ENCODE measurements around the gene TMEM51. TPM values are rescaled to one million over a fixed set of nuclear protein-coding genes. Genes with fewer than 3 reads are reported as not detected.
A peak's percentile ranks its signal among the peaks of the same experiment; 100 is the strongest.

Gene TMEM51
- total and polyA plus RNA-seq, 7 experiments from 2014 or later, result 0.16 to 0.79 (median 0.56) TPM; not detected in 3

DNA sequence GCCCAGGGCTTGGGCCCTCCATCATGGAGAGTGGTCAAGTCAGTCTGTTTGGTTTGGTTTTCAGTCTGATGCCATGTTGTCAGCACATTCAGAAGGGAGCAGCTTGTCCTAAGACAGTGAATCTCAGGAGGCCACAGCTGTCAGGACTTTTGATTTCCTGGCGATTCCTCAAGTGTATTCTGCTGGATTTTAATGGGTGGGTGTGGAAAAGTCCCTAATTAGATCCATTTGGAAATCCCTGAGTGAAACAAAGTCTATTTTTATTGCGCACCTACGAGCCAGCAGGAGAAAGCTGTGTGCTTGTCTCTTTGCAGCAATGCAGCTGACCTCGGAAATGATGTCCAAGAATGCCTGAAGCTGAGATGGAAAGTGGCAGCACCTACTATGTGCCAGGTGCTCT is 71.9 kb downstream of the TMEM51 start:
- Histone ChIP-seq H3K9me3 (ENCODE audit: control insufficient read depth in 2 of 3, low read length in 3 of 3) (no peaks in the 10 kb centered on the region), H3K4me1 (ENCODE audit: control insufficient read depth in 2 of 2, insufficient read depth in 2 of 2, low read length in 2 of 2) (no peaks in the 10 kb centered on the region), H3K36me3 (ENCODE audit: control insufficient read depth in 2 of 3, insufficient read depth in 3 of 3, low read length in 3 of 3) (no peaks in the 10 kb centered on the region), H3K27me3 (ENCODE audit: control insufficient read depth in 2 of 2, insufficient read depth in 2 of 2, low read length in 2 of 2) (no peaks in the 10 kb centered on the region), H3K27ac (ENCODE audit: low read depth, low read length) (no peak overlapping the region), H3K4me3 (ENCODE audit: low read length) (no peak overlapping the region)
- intact Hi-C loops (cut with micrococcal nuclease), result no loop called here
- DNase-seq, result no peak
- Mint-ChIP-seq H3K4me1 (peaks cover 0 to 10% (median 0%) of the 10 kb centered on the region in 7 donors), H3K27me3 (peaks cover 0 to 51% (median 13%) of the 10 kb centered on the region in 5 donors), H3K36me3 (no peaks in the 10 kb centered on the region), H3K9me3 (no peaks in the 10 kb centered on the region), H3K27ac (no peak overlapping the region), H3K4me3 (no peak overlapping the region)
- ATAC-seq, result no peak
- POLR2A ChIA-PET, result no interaction called here
- CTCF ChIA-PET, result no interaction called here

DNA sequence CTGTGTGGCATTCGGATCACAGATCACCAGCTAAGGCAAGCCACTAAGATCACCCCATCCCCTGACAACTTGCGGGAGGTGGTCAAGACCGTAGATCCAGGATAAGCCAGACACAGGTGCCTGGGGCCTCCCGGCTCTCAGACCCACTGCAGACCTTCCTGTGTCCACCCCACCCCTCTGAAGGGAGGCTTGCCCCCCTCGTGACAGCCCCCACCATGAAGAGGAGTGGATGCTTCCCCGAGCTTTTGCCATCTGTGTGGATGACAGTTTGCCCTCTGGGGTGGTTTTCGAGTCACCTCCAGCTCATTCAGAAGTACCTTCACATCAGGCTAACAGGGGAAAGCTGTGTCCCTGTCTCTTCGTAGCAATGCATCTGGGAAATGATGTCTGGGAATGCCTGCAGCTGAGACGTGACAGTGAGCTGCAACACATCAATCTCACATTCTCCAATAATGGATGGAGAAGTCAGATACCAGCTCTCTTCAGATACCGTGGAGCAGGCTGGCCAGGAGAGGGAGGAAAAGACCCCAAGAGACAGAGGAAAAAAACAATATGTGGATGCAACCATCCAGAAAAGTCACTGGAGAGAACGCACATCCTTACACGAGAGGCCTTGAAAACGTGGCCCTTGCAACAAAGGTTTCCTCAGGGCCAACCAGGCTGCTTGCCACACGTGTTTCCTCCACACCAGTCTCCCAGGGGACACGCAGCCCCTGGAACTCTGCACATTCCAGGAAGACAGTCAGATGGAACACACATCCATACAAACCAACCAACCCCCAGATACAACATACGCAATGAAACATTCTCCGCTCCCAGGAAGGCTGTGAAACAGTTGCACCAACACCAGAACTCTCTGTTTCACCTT is 73.1 kb downstream of the TMEM51 start:
- Histone ChIP-seq H3K9me3 (ENCODE audit: control insufficient read depth in 2 of 3, low read length in 3 of 3) (no peaks in the 10 kb centered on the region), H3K27ac (ENCODE audit: low read depth, low read length) (no peak overlapping the region), H3K27me3 (ENCODE audit: control insufficient read depth in 2 of 2, insufficient read depth in 2 of 2, low read length in 2 of 2) (no peaks in the 10 kb centered on the region), H3K36me3 (ENCODE audit: control insufficient read depth in 2 of 3, insufficient read depth in 3 of 3, low read length in 3 of 3) (no peaks in the 10 kb centered on the region), H3K4me3 (ENCODE audit: low read length) (no peak overlapping the region), H3K4me1 (ENCODE audit: control insufficient read depth in 2 of 2, insufficient read depth in 2 of 2, low read length in 2 of 2) (no peaks in the 10 kb centered on the region)
- no peaks in the 10 kb centered on the region for H3K36me3 Mint-ChIP-seq
- no peak overlapping the region for H3K27ac Mint-ChIP-seq
- no peaks in the 10 kb centered on the region for H3K9me3 Mint-ChIP-seq
- H3K27me3 Mint-ChIP-seq, result peaks cover 0 to 50% (median 6%) of the 10 kb centered on the region in 5 donors
- no peak for ATAC-seq
- intact Hi-C loops (cut with micrococcal nuclease), result no loop called here
- H3K4me1 Mint-ChIP-seq, result peaks cover 0 to 16% (median 5%) of the 10 kb centered on the region in 7 donors
- no peak overlapping the region for H3K4me3 Mint-ChIP-seq
- POLR2A ChIA-PET, result no interaction called here
- no peak for DNase-seq
- CTCF ChIA-PET, result no interaction called here

DNA sequence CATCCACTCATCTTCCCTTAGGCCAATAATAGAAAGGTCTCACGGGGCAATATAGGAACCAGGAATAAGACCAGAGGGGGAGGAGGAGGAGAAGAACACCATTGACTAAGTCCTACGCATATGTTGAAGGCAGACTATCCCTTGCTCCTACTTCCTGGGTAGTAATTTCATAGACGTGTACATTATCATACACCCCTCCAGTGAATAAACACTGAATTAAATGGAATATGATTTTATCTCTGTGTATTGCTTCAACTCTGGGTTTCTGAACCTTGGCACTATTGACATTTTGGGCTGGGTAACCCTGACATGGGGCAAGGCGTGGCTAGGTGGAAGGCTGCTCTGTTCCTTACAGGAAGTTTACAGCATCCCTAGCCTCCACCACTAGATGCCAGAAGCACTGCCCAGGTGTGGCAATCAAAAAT is 76.2 kb downstream of the TMEM51 start:
- Mint-ChIP-seq H3K27ac (no peak overlapping the region), H3K27me3 (peaks cover 0 to 35% (median under 1%) of the 10 kb centered on the region in 5 donors), H3K36me3 (no peaks in the 10 kb centered on the region), H3K4me1 (peaks cover 0 to 15% (median 9%) of the 10 kb centered on the region in 7 donors), H3K4me3 (no peak overlapping the region), H3K9me3 (peaks cover 0 to 6% (median 0%) of the 10 kb centered on the region in 11 donors)
- CTCF ChIA-PET, result no interaction called here
- Histone ChIP-seq H3K4me1 (ENCODE audit: control insufficient read depth in 2 of 2, insufficient read depth in 2 of 2, low read length in 2 of 2) (no peaks in the 10 kb centered on the region), H3K27me3 (ENCODE audit: control insufficient read depth in 2 of 2, insufficient read depth in 2 of 2, low read length in 2 of 2) (no peaks in the 10 kb centered on the region), H3K36me3 (ENCODE audit: control insufficient read depth in 2 of 3, insufficient read depth in 3 of 3, low read length in 3 of 3) (no peaks in the 10 kb centered on the region), H3K27ac (ENCODE audit: low read depth, low read length) (no peak overlapping the region), H3K9me3 (ENCODE audit: control insufficient read depth in 2 of 3, low read length in 3 of 3) (no peaks in the 10 kb centered on the region), H3K4me3 (ENCODE audit: low read length) (no peak overlapping the region)
- POLR2A ChIA-PET, result no interaction called here
- DNase-seq (no peak), ATAC-seq (no peak)
- intact Hi-C loops (cut with micrococcal nuclease), result no loop called here

DNA sequence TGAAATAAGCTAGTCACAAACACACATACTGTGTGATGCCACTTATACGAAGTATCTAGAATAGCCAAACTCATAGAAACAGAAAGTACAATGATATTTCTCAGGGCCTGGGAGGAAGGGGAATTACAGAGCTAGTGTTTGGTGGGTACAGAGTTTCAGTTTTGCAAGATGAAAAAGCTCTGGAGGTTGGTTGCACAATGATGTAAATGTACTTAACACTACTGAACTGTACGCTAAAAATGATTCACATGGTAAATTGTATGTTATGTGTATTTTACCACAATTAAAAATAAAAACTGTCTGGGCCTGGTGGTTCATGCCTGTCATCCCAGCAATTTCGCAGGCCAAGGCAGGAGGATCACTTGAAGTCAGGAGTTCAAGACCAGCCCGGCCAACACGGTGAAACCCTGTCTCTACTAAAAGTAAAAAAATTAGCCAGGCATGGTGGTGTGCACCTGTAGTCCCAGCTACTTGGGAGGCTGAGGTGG is 78.2 kb downstream of the TMEM51 start:
- peaks cover 0 to 6% (median 0%) of the 10 kb centered on the region in 11 donors for H3K9me3 Mint-ChIP-seq
- intact Hi-C loops (cut with micrococcal nuclease), result loop anchor here in 1 of 2 donors (1.0 kb wide), 1 partner anchor 18 kb away; no protein-coding TSS in a partner anchor
- Histone ChIP-seq H3K36me3 (ENCODE audit: control insufficient read depth in 2 of 3, insufficient read depth in 3 of 3, low read length in 3 of 3) (no peaks in the 10 kb centered on the region), H3K4me3 (ENCODE audit: low read length) (no peak overlapping the region), H3K27me3 (ENCODE audit: control insufficient read depth in 2 of 2, insufficient read depth in 2 of 2, low read length in 2 of 2) (no peaks in the 10 kb centered on the region), H3K4me1 (ENCODE audit: control insufficient read depth in 2 of 2, insufficient read depth in 2 of 2, low read length in 2 of 2) (no peaks in the 10 kb centered on the region), H3K9me3 (ENCODE audit: control insufficient read depth in 2 of 3, low read length in 3 of 3) (no peaks in the 10 kb centered on the region), H3K27ac (ENCODE audit: low read depth, low read length) (no peak overlapping the region)
- H3K27me3 Mint-ChIP-seq, result peaks cover 0 to 42% (median 0%) of the 10 kb centered on the region in 5 donors
- POLR2A ChIA-PET, result no interaction called here
- H3K27ac Mint-ChIP-seq, result no peak overlapping the region
- no peak for DNase-seq
- no peaks in the 10 kb centered on the region for H3K36me3 Mint-ChIP-seq
- H3K4me1 Mint-ChIP-seq, result peaks cover 0 to 19% (median 9%) of the 10 kb centered on the region in 7 donors
- peak; percentile 73 for ATAC-seq
- peak overlapping the region in 1 of 10 donors; percentile 7 for H3K4me3 Mint-ChIP-seq
- CTCF ChIA-PET, result no interaction called here

DNA sequence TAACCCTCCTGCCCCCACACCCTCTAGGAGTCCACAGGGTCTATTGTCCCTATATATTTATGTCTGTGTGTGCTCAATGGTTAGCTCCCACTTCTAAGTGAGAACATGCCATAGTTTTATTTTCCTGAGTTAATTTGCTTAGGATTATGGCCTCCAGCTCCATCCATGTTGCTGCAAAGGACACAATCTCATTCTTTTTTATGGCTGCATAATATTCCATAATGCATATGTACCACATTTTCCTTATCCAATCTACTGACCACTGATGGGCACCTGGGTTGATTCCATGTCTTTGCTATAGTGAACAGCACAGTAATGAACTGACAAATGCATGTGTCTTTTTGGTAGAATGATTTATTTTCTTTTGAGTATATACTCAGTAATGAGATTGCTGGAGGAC is 80.1 kb downstream of the TMEM51 start:
- H3K27me3 ChIP-seq (ENCODE audit: control insufficient read depth in 2 of 2, insufficient read depth in 2 of 2, low read length in 2 of 2), result no peaks in the 10 kb centered on the region
- H3K27ac Mint-ChIP-seq, result no peak overlapping the region
- POLR2A ChIA-PET, result no interaction called here
- no peaks in the 10 kb centered on the region for H3K9me3 ChIP-seq (ENCODE audit: control insufficient read depth in 2 of 3, low read length in 3 of 3)
- ATAC-seq (no peak), DNase-seq (no peak)
- H3K27ac ChIP-seq (ENCODE audit: low read depth, low read length), result no peak overlapping the region
- H3K27me3 Mint-ChIP-seq, result peaks cover 0 to 48% (median 8%) of the 10 kb centered on the region in 5 donors
- no peak overlapping the region for H3K4me3 ChIP-seq (ENCODE audit: low read length)
- H3K4me1 Mint-ChIP-seq, result peaks cover 0 to 19% (median 9%) of the 10 kb centered on the region in 7 donors
- H3K36me3 ChIP-seq (ENCODE audit: control insufficient read depth in 2 of 3, insufficient read depth in 3 of 3, low read length in 3 of 3), result no peaks in the 10 kb centered on the region
- intact Hi-C loops (cut with micrococcal nuclease), result no loop called here
- no peak overlapping the region for H3K4me3 Mint-ChIP-seq
- CTCF ChIA-PET, result no interaction called here
- H3K9me3 Mint-ChIP-seq, result peaks cover 0 to 6% (median 0%) of the 10 kb centered on the region in 11 donors
- H3K4me1 ChIP-seq (ENCODE audit: control insufficient read depth in 2 of 2, insufficient read depth in 2 of 2, low read length in 2 of 2), result no peaks in the 10 kb centered on the region
- no peaks in the 10 kb centered on the region for H3K36me3 Mint-ChIP-seq

DNA sequence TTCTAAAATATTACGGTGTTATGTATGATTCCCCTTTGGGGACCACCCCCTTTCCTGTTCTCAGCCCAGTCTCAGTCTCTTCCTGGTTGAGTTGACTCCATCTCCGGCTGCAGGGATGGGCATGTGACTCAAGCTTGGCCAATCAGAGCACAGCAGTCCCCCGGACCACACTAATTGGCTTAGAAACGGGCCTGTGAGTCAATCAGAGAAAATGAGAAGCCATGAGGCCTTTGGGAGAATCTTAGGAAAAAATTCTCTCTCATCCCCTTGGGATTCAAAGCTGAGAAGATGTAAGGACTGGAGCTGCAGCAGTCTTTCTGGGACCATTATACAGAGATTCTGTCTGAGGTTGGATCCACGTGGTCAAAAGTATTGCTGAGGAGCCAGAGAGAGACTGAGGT is 82.8 kb downstream of the TMEM51 start:
- DNase-seq (no peak), ATAC-seq (no peak)
- H3K36me3 ChIP-seq (ENCODE audit: control insufficient read depth in 2 of 3, insufficient read depth in 3 of 3, low read length in 3 of 3), result no peaks in the 10 kb centered on the region
- POLR2A ChIA-PET, result no interaction called here
- H3K4me1 ChIP-seq (ENCODE audit: control insufficient read depth in 2 of 2, insufficient read depth in 2 of 2, low read length in 2 of 2), result no peaks in the 10 kb centered on the region
- peaks cover 0 to 16% (median 5%) of the 10 kb centered on the region in 7 donors for H3K4me1 Mint-ChIP-seq
- no peak overlapping the region for H3K4me3 ChIP-seq (ENCODE audit: low read length)
- peaks cover 5 to 52% (median 18%) of the 10 kb centered on the region in 5 donors for H3K27me3 Mint-ChIP-seq
- H3K27ac ChIP-seq (ENCODE audit: low read depth, low read length), result no peak overlapping the region
- H3K4me3 Mint-ChIP-seq, result no peak overlapping the region
- H3K27me3 ChIP-seq (ENCODE audit: control insufficient read depth in 2 of 2, insufficient read depth in 2 of 2, low read length in 2 of 2), result no peaks in the 10 kb centered on the region
- H3K36me3 Mint-ChIP-seq, result peaks cover 0 to 3% (median 0%) of the 10 kb centered on the region in 5 donors
- H3K27ac Mint-ChIP-seq, result no peak overlapping the region
- H3K9me3 Mint-ChIP-seq, result peaks cover 0 to 6% (median 0%) of the 10 kb centered on the region in 11 donors
- intact Hi-C loops (cut with micrococcal nuclease), result no loop called here
- CTCF ChIA-PET, result no interaction called here
- no peaks in the 10 kb centered on the region for H3K9me3 ChIP-seq (ENCODE audit: control insufficient read depth in 2 of 3, low read length in 3 of 3)
